ENCODE results near the gene GRIN1. TPM values are rescaled to one million over a fixed set of nuclear protein-coding genes. Genes with fewer than 3 reads are reported as not detected.

Gene GRIN1
- total RNA-seq (2014; rRNA removed; shearing (Covaris generic)): not detected in 2 replicates

GRCh38 chr9:137138722-137139467, at the start of gene GRIN1:
GRIN1 (plus strand) TSS chr9:137139154; CDS start chr9:137139487, 333 bp downstream.
- DNase-seq (ENCODE audit: low spot score): no peak

DNA sequence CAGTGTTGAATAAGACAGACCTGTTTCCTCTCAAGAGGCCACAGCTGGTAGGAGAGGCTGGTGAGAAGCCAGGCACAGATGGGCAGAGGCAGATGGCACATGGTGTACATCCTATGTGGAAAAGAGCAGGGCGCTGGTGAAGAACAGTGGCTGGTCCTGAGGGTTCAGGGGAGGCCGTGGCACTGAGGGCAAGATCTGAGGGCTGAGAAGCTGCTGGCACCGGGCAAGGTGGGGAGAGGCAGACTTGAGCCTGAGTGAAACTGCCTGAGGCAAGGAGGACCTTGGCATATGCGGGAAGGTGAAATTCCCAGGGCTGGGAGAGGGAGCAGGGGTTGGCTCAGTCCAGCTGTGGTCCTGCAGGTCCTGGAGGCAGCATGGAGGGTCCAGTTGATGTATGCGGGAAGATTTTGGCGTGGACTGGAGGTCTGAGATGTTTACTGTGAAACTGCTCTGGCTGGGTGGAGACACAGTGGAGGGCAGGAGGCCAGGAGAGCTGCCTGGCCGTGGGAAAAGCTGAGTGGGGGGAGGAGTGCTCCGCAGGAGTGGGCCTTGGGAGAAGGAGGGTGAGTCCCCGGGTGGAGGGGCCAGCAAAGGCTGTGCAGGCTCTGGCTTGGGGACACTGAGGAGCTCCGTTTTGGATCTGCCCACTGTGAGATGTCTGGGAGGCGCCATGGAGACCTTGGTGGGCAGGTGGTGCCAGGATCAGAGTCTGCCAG, 49.6 kb upstream of the GRIN1 start:
- DNase-seq (ENCODE audit: low spot score): no peak

GRCh38 chr9:137095664-137096517, 43.1 kb upstream of the GRIN1 start:
- no peak for DNase-seq (ENCODE audit: low spot score)

DNA sequence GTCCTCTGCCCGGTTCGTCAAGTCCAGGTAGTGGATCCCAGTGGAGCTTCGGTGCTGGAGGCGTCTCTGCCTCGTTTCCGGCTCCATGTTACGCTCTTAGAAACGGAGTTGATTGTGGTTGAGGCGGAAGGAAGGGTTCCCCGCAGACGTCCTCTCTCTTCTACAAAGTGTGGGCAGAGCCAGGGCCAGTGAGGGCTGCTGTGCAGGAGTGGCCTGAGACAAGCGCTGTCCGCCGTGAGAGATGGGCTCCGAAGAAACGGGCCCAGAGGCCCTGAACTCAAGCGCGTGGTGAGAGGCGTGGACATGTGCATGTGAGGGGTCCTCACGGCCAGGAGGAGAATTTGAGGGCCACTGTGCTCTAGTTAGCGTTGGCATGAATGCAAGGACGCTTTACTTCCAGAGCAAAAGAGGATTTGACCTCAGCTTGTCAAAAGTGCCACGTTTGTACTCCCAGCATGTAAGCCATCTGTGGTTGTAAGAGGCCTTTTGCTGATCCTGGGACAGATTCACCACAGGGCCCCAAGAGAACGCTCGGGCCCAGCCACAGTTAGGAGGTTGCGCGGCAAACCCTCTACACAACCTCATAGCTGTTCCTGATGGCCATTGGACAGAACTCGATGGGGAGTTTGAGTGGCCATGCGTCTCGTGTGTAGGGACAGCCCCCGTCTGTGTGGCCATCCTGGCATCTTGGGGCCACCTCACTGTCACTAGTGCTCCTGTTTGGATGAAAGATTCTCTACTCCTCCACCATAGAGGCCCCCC, 42.0 kb upstream of the GRIN1 start:
- DNase-seq (ENCODE audit: low spot score): no peak

DNA sequence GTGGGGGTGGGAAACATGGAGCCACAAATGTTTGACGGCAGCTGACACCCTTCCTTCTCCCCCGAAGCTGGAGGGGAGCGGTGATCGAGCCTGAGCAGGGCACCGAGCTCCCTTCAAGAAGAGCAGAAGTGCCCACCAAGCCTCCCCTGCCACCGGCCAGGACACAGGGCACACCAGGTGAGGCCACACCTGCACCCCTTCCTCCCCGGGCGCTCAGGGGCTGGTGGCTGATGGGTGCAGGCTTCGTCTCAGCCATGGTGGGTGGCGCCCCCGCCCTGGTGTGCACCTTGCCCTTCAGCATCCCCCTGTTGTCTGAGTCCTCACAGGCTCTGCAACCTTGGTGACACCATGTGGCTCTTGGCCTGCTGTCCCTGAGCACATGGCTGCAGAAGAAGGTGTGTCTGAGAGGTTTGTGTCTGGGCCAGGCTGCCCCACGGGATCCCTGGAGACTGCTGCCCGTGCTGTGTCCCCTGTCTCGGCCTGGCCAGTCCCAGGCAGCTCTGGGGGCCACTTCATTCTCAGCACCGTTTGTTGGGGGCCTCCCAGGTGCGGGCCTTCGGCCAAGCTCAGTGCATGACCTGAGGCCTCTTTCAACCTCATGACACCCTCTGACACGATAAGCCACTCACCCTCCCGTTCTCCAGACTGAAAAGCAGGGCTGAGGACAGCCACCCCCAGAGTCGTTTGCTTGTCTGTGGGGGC, 41.0 kb upstream of the GRIN1 start:
- DNase-seq (ENCODE audit: low spot score): no peak

DNA sequence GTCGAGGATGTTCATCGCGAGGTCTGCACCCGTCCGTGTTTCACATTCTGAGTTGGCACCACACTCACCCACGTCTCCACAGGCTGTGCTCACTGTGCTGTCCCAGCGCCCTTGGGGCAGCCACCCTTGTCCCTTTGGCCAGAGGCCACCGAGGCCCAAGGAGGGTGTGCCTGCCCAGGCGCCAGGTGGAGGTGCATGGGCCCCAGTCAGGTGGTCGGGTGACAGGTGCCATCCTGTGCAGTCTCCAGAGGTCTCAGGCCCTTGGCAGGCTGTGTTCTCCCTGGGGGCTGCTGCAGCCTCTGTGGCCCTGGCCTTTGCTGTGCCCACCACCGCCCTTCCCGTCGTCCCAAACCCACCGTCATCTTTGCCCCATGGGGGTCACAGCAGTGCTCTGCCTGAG, 39.7 kb upstream of the GRIN1 start:
- no peak for DNase-seq (ENCODE audit: low spot score)

- DNase-seq (ENCODE audit: low spot score): no peak
These were observed 35.6 kb upstream of the GRIN1 start for GRCh38 chr9:137103206-137103999.

DNA sequence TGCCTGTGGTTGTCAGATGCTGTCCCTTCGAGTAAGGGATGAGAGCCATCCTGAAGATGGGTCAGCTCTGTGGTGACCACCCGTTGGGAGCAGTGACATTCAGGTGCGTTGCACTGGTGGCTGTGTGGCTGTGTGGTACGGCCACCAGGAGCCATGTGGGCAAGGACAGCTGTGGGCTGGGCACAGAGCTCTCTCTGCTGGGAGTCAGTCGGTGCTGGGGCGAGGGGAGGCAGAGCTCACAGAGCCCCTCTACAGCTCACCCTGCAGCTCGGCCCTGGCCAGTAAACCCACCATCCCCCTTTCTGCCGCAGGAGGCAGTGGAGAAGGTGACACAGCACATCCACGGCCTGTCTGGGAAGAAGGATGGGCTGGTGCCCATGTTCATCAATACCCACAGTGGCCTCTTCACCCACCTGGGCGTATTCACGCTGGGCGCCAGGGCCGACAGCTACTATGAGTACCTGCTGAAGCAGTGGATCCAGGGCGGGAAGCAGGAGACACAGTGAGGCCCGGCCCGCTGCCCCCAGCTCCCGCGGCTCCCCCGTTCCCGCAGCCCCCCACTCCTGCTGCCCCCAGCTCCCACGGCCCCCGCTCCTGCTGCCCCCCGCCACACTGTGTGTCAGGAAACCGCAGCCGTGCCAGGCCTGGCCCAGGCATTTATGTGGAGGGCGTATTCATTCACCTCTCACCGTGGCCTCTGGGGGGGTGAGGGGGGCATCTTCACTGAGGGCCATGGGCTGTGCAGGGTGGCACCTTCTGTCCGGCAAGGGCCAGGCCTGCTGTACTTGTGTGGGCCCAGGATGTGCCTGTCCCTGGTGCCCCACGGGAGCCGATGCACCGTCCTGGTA, 32.9 kb upstream of the GRIN1 start:
- DNase-seq (ENCODE audit: low spot score): no peak

- no peak for DNase-seq (ENCODE audit: low spot score)
These were observed 32.2 kb upstream of the GRIN1 start for GRCh38 chr9:137106662-137107250.

- DNase-seq (ENCODE audit: low spot score): no peak
These were observed 31.5 kb upstream of the GRIN1 start for GRCh38 chr9:137107312-137107921.

GRCh38 chr9:137107982-137108381, 31.0 kb upstream of the GRIN1 start:
- no peak for DNase-seq (ENCODE audit: low spot score)

GRCh38 chr9:137108608-137109249, 30.2 kb upstream of the GRIN1 start:
- no peak for DNase-seq (ENCODE audit: low spot score)

DNA sequence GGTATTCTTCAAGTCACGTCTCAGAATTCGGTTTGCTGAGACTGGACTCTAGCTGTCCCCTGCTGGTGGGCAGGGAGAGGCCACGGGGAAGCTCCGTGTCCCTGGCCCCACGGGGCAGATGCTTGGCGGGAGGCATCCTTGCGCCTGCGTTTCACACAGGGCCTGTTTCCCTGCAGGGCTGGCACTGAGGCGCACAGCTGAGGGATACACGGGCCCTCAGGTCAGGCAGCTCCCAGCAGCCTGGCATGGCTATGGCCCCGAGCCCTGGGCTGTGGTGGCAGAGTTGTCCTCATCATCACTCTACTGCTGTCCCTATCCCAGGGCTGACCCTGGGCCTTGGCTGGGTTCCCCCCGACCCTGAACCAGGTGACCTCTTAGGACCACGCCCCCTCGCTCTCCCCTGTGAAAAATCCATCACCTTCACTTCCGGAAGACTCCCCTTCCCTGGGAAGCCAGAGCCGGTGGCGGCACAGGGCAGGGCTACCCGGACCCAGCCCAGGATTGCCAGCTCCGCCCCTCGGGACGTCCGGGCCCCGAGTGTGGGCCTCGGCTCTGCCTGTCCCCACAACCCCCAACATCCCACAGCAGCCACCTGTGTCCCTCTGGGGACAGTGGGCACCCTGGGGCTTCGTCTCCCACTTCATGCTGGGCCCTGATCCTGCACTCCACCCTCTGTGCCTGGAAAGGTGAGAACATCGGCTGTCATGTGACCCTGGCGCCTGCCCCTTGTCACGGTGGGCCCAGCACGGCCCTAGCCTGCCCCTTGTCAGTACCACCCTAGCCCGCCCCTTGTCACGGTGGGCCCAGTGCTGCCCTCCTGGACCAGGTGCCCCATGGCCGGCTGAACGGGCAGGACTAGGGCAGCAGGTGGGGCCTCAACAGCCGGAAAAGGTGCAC, 29.5 kb upstream of the GRIN1 start:
- DNase-seq (ENCODE audit: low spot score): no peak

DNA sequence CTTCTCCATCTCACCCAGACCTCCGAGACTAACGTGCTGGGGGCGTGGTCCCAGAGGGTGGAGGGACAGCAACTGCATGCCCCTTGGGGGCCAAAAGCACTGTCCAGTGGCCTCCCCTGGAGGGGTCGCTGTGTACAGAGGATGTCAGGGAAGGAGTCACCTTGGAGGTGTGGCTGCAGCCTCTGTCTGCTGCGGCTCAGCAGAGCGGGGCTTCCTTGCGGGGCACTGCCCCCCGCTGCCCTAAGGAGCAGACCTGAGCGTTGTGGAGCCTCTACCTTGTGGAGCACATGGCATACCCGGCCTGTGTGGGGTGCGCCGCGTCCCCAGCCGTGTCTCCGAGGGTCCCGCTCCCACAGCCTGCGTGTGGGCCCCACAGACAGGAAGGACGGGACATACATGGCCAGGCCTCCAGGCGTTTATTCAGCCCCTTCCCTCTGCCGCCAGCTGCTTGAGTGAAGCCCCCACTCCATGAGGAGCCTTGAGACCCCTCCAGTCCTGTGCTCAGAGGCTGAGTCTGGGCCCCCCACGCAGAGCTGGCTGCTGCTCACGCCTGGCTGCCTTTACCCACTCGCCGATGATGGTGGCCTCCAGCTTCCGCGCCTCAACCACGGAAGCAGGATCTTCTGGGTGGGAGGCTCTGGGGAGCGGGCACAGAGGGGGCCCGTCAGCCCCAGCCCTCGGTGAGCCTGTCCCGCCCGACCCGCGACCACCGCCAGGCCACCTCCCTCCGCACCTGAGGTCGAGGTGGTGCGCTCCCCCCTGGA, 28.6 kb upstream of the GRIN1 start:
- DNase-seq (ENCODE audit: low spot score): no peak

GRCh38 chr9:137110911-137111787, 27.8 kb upstream of the GRIN1 start:
- DNase-seq (ENCODE audit: low spot score): no peak
